ENCODE data around the gene FLNA. TPM values are rescaled to one million over a fixed set of nuclear protein-coding genes. Genes with fewer than 3 reads are reported as not detected.

The FLNA gene
- total and polyA plus RNA-seq, 2 of the 13 experiments (the other 11 are each of a cell fraction or from before 2014, with no cell fraction given): 83.4 to 174 TPM

DNA sequence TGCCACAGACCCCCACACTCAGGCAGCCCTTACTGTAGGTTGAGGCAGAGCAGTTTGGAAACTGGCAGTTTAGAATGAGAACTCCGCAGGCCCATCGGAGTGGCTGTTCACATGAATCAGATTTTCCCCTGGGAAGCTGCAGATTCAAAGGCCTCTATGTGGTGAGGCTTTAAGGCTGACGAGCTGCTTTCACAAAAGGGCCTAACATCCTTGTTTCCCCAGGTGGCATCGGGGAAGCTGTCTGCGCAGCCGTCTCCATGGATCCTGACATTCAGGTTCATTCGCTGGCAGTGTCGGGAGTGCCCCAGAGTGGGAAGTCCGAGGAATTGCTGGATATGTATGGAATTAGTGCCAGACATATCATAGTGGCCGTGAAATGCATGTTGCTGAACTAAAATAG lies 45.1 kb downstream of the FLNA start:
- no TSS peak for BruUV-seq (replicated peaks)
- ATAC-seq (no peak), DNase-seq (ENCODE audit: low spot score) (no peak), FAIRE-seq (no peak)
- no peaks in the 10 kb centered on the region for H3K9me3 ChIP-seq (ENCODE audit: low read length)
- no peak overlapping the region for H3K4me3 ChIP-seq (replicated peaks in 1 of 3; ENCODE audit: insufficient read depth in 1 of 3, low read depth in 2 of 3, low read length in 3 of 3)
- intact Hi-C loops (cut with micrococcal nuclease; ENCODE audit: unreplicated experiment) (no loop called here), in situ Hi-C loops (cut with HindIII; ENCODE audit: extremely low pct_ligation_motif_present, low pct_unique_long_range_greater_than_20kb) (no loop called here)
- CTCF ChIA-PET (ENCODE audit: low intra/inter-chr PET ratio, low total read pairs): no interaction called here
- no peak overlapping the region for H3K27ac ChIP-seq (ENCODE audit: extremely low read length, insufficient read depth, low read length)
- WGBS (ENCODE audit: low lambda C conversion rate): 0% methylated on average over 1 of the region's 10 CpGs
- POLR2A ChIA-PET: no interaction called here
- H2AFZ ChIP-seq (ENCODE audit: low read length): no peak overlapping the region
- TF ChIP-seq SIN3A (IDR thresholded peaks at IDR 0.05; ENCODE audit: borderline replicate concordance, low read depth, low read length) (no peak), SMARCC2 (IDR thresholded peaks at IDR 0.05) (no peak), GATAD1 (CRISPR knock-in tag; IDR thresholded peaks at IDR 0.05) (no peak), TMF1 (CRISPR knock-in tag; IDR thresholded peaks at IDR 0.05; ENCODE audit: low read depth) (no peak), WIZ (CRISPR knock-in tag; IDR thresholded peaks at IDR 0.05) (no peak), GPN1 (CRISPR knock-in tag; IDR thresholded peaks at IDR 0.05; ENCODE audit: borderline replicate concordance) (no peak), ZNF746 (CRISPR knock-in tag; IDR thresholded peaks at IDR 0.05) (no peak)
- TF ChIP-seq, protein P1, sequence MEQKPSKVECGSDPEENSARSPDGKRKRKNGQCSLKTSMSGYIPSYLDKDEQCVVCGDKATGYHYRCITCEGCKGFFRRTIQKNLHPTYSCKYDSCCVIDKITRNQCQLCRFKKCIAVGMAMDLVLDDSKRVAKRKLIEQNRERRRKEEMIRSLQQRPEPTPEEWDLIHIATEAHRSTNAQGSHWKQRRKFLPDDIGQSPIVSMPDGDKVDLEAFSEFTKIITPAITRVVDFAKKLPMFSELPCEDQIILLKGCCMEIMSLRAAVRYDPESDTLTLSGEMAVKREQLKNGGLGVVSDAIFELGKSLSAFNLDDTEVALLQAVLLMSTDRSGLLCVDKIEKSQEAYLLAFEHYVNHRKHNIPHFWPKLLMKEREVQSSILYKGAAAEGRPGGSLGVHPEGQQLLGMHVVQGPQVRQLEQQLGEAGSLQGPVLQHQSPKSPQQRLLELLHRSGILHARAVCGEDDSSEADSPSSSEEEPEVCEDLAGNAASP (CRISPR knock-in tag; IDR thresholded peaks at IDR 0.05; ENCODE audit: borderline replicate concordance): no peak
- TF ChIP-seq, protein P2, sequence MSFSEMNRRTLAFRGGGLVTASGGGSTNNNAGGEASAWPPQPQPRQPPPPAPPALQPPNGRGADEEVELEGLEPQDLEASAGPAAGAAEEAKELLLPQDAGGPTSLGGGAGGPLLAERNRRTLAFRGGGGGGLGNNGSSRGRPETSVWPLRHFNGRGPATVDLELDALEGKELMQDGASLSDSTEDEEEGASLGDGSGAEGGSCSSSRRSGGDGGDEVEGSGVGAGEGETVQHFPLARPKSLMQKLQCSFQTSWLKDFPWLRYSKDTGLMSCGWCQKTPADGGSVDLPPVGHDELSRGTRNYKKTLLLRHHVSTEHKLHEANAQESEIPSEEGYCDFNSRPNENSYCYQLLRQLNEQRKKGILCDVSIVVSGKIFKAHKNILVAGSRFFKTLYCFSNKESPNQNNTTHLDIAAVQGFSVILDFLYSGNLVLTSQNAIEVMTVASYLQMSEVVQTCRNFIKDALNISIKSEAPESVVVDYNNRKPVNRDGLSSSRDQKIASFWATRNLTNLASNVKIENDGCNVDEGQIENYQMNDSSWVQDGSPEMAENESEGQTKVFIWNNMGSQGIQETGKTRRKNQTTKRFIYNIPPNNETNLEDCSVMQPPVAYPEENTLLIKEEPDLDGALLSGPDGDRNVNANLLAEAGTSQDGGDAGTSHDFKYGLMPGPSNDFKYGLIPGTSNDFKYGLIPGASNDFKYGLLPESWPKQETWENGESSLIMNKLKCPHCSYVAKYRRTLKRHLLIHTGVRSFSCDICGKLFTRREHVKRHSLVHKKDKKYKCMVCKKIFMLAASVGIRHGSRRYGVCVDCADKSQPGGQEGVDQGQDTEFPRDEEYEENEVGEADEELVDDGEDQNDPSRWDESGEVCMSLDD (CRISPR knock-in tag; IDR thresholded peaks at IDR 0.05; ENCODE audit: borderline replicate concordance): no peak
- TF ChIP-seq, protein P3, sequence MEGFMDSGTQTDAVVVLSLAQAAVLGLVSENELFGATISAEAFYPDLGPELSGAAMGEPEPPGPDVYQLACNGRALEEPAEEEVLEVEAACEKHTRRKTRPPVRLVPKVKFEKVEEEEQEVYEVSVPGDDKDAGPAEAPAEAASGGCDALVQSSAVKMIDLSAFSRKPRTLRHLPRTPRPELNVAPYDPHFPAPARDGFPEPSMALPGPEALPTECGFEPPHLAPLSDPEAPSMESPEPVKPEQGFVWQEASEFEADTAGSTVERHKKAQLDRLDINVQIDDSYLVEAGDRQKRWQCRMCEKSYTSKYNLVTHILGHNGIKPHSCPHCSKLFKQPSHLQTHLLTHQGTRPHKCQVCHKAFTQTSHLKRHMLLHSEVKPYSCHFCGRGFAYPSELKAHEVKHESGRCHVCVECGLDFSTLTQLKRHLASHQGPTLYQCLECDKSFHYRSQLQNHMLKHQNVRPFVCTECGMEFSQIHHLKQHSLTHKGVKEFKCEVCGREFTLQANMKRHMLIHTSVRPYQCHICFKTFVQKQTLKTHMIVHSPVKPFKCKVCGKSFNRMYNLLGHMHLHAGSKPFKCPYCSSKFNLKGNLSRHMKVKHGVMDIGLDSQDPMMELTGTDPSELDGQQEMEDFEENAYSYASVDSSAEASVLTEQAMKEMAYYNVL (CRISPR knock-in tag; IDR thresholded peaks at IDR 0.05; ENCODE audit: borderline replicate concordance): no peak
- H3K27me3 ChIP-seq (ENCODE audit: control insufficient read depth in 1 of 2, insufficient read depth in 2 of 2, low read length in 2 of 2): peaks cover 2 to 35% of the 10 kb centered on the region in 2 experiments; a peak in 4 of 5 replicates
- no peak overlapping the region for H3K4me2 ChIP-seq (ENCODE audit: low read depth, low read length)
- H3K36me3 ChIP-seq (replicated peaks in 1 of 2; ENCODE audit: control insufficient read depth in 1 of 2, insufficient read depth in 2 of 2, low read length in 2 of 2): no peaks in the 10 kb centered on the region
- H3K9ac ChIP-seq (ENCODE audit: insufficient read depth, low read depth, low read length): no peak overlapping the region
- no peaks in the 10 kb centered on the region for H3K4me1 ChIP-seq (ENCODE audit: insufficient read depth, low read length)
- H4K20me1 ChIP-seq (ENCODE audit: insufficient read depth, low read length): no peaks in the 10 kb centered on the region
- no peaks in the 10 kb centered on the region for H3K79me2 ChIP-seq (ENCODE audit: insufficient read depth, low read length)

All from HepG2 (cell line).